ENCODE results near the gene MIDN.
"Not testable (repeated sequence)": the region's sequence is repeated elsewhere in the genome, so short reads cannot be mapped to it uniquely, and the experiment has no call there.

The MIDN gene

GRCh38 chr19:1248139-1248785, at the start of gene MIDN:
Gene MIDN, plus strand, starts transcription at chr19:1248583. Its CDS starts 1,714 bp downstream, at chr19:1250297.
- DNase-seq (ENCODE audit: low read depth) = peak; percentile 72

DNA sequence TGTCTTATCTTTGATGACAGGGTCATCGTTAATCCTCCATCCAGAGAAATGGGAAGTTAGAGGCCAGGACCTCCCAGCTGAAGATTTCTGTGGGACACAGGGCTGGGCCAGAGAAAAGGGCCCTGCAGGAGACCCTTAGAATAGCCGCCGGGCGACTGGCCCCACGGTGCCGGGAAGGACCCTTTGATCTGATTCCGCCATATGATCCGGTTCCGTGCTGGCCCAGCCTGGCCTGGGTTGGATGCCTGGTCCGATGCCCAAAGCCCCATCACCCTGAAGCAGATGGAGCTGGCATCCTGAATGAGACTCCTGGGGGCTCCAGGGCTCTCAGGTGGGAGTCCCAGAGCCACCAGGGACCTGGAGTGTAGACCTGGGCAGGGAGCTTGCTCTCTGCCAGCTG, 48.9 kb upstream of the MIDN start:
- DNase-seq (ENCODE audit: low read depth) = no peak

GRCh38 chr19:1200614-1201013, 47.8 kb upstream of the MIDN start:
- not testable (repeated sequence) for DNase-seq (ENCODE audit: low read depth)

DNA sequence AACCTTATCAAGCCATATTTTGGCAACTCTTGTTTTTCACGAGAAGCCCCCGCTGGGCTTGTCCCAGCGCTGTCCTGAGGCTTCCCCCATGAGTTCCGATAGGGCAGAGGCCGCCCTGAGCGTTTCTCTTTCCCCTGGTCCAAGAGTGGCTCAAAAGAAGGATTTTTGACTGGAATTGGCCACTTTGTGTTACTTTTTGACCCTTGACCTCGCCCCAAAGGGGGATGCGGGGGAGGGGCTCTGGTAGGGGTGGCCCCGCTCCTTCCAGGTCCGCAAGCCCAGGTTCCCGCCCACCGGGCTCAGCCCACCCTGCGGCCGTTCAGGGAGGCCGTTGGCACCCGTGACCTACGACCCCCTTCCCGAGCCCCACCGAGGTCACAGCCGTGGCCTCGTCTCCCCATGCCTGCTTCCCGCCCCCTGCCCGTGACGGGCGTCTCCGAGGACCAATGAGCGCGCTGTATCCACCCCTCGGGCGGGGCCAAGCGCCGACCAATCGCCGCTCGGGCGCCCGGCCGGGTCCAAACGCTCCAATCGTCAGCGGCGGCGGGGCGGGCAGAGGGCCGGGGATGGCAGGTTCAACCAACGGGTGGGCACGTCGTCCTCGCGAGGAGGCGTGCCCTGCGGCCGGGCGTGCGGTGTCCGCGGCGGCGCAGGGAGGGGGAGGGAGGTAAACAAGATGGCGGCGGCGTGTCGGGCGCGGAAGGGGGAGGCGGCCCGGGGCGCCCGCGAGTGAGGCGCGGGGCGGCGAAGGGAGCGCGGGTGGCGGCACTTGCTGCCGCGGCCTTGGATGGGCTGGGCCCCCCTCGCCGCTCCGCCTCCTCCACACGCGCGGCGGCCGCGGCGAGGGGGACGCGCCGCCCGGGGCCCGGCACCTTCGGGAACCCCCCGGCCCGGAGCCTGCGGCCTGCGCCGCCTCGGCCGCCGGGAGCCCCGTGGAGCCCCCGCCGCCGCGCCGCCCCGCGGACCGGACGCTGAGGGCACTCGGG, 43.0 kb upstream of the MIDN start, which contains the start of gene STK11:
Gene STK11, plus strand, starts transcription at position 665 of the 986 bp plus-strand sequence. CDS start 1,136 bp downstream, outside the sequence.
- DNase-seq (ENCODE audit: low read depth) = peak; percentile 93

DNA sequence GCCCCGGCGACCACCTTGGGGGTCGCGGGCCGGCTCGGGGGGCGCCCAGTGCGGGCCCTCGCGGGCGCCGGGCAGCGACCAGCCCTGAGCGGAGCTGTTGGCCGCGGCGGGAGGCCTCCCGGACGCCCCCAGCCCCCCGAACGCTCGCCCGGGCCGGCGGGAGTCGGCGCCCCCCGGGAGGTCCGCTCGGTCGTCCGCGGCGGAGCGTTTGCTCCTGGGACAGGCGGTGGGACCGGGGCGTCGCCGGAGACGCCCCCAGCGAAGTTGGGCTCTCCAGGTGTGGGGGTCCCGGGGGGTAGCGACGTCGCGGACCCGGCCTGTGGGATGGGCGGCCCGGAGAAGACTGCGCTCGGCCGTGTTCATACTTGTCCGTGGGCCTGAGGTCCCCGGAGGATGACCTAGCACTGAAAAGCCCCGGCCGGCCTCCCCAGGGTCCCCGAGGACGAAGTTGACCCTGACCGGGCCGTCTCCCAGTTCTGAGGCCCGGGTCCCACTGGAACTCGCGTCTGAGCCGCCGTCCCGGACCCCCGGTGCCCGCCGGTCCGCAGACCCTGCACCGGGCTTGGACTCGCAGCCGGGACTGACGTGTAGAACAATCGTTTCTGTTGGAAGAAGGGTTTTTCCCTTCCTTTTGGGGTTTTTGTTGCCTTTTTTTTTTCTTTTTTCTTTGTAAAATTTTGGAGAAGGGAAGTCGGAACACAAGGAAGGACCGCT, 42.1 kb upstream of the MIDN start:
- no peak for DNase-seq (ENCODE audit: low read depth)

- DNase-seq (ENCODE audit: low read depth) = no peak
Measured at GRCh38 chr19:1206864-1207450, 41.4 kb upstream of the MIDN start.

- not testable (repeated sequence) for DNase-seq (ENCODE audit: low read depth)
Measured at GRCh38 chr19:1208830-1209229, 39.6 kb upstream of the MIDN start.

DNA sequence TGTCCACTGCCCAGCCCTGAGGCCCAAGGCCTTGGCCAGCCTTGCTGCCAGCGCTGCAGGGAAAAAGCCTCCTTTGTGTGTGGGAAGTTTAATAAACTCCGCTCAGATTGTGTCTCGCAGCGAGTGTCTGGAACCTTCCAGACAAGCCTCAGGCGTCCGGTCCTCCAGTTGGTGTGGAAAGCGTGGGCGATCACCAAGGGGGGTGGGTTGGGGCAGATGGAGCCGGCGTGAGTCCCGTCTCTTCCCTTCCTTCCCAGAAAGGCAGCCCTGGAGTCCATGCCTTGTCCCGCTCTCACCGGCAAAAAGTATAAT, 38.2 kb upstream of the MIDN start:
- DNase-seq (ENCODE audit: low read depth) = no peak

GRCh38 chr19:1211494-1212234, 36.7 kb upstream of the MIDN start:
- no peak for DNase-seq (ENCODE audit: low read depth)

- no peak for DNase-seq (ENCODE audit: low read depth)
Measured at GRCh38 chr19:1213391-1214286, 34.7 kb upstream of the MIDN start.

DNA sequence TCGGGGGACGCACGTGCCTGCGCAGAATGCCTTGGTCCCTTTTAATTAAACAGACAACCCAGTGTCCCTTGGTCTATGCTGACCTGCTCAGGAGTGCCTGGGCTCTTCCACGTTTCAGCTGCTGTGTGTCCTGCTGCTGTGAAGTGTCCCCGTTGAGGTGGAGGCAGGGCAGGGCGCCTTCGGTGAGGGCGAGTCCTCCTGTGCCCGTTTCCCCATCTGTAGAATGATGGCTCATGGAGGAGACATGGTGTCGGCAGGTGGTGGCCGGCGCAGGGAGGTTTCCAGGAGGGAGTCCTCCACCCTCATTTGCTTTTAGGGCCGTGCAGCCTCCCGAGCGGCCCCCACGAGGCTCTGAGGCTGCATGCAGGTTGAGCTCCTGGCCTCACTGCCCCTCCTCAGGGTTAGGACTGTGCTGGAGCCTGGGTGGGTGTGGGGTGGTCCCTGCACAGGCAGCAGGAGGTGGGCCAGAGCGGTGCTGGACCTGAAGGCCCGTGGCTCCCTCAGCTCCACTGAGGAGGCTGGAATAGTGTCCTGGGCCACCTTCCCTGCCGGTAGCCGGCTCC, 34.0 kb upstream of the MIDN start:
- DNase-seq (ENCODE audit: low read depth) = no peak

GRCh38 chr19:1214862-1215731, 33.3 kb upstream of the MIDN start:
- no peak for DNase-seq (ENCODE audit: low read depth)

GRCh38 chr19:1216756-1217155, 31.6 kb upstream of the MIDN start:
- no peak for DNase-seq (ENCODE audit: low read depth)

DNA sequence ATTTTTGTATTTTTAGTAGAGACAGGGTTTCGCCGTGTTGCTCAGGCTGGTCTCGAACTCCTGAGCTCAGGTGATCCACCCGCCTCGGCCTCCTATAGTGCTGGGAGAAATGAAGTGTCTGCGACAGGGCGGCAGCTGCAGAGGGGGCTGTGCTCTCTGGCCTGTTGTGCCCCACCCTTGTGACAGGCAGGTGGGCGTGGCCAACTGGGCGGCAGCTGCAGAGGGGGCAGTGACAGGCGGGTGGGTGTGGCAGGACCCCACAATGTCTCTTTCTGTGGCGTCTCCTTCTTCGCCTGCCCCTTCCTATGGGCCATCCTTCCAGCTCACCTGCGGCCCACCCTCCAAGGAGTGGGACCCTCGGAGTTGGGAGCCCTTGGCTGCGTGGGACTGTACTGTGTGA, 31.0 kb upstream of the MIDN start:
- DNase-seq (ENCODE audit: low read depth) = no peak

DNA sequence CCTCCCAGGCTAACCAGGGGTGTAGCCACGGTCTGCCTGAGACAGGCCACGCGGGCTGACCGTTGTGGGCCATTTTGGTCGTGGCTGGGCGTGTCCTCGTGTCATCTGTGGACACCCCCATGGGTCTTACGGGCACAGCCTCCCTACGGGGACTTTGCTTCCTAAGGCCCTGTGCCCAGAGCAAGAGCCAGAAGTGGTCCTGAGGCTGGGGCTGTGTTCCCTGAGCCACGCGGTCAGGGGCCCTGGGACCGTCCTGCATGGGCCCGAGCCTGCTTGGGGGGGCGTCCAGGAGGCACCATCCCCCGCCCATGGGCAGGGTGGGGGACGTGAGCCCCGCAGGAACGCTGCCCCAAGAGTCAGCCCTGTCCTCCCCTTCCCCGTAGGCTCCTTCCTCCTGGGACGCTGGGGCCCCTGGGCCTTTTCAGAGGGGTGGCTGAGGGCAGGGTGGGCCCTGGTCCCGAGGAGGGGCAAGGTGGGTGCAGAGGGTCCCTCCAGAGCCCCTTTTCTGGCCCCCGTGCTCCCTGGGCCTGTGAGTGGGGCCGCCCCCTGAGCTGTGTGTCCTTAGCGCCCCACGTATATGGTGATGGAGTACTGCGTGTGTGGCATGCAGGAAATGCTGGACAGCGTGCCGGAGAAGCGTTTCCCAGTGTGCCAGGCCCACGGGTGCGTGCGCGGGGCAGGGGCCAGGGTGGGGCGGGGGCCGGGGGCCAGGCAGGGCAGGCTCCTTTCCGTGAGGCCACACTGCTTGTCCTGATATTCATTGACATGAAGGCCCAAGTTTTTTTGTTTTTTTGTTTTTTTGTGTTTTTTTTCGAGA, 29.4 kb upstream of the MIDN start:
- DNase-seq (ENCODE audit: low read depth) = no peak

DNA sequence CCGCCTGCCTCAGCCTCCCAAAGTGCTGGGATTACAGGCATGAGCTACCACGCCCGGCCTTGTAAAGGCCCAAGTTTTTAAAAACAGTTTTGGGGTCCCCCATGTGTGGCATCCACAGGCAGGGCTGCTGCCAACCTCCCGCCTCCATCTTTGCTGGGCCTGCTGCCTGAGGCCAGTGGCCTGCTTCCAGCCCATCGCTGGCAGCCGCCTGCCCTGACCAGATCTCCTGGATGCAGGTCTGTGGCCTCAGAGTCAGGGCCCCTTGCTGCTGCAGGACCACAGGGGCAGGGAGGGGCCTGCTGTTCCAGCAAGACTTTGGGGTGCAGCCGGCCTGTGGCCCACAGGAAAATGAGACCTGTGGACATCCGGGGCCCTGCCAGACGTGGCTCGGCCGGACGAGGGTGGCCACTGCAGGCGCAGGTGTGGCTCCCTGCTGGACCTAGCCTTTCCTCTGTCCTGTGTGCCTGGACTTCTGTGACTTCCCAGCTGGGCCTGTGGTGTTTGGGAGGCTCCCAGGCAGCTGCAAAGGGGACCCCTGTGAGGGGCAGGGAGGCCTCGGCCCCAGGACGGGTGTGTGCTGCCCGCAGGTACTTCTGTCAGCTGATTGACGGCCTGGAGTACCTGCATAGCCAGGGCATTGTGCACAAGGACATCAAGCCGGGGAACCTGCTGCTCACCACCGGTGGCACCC, 28.5 kb upstream of the MIDN start:
- no peak for DNase-seq (ENCODE audit: low read depth)

DNA sequence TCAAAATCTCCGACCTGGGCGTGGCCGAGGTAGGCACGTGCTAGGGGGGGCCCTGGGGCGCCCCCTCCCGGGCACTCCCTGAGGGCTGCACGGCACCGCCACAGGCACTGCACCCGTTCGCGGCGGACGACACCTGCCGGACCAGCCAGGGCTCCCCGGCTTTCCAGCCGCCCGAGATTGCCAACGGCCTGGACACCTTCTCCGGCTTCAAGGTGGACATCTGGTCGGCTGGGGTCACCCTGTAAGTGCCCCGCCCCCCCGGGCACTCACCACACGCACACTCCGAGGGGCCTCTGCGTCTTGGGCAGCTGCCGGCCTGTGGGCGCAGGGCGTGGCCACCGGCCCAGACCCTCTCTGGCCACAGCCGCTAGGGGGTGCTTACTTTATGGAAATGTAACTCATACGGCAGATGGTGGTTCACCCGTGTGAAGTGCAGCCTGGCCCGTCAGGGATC, 27.9 kb upstream of the MIDN start:
- DNase-seq (ENCODE audit: low read depth) = no peak
